H1 (cell line): Measurements from ENCODE around the gene PYGB. TPM values are rescaled to one million over a fixed set of nuclear protein-coding genes. Genes with fewer than 3 reads are reported as not detected.

Source experiments
- CTCF ChIA-PET: fragments of 300-600 bp; sonication (Branson Sonifier 250); formaldehyde crosslinking; loops from one replicate; lab custom pipeline; 2021; ENCODE audit not compliant: partially characterized antibody; lab: Charles Lee
- POLR2A ChIA-PET: fragments of 300-600 bp; sonication (Branson Sonifier 250); formaldehyde crosslinking; loops from one replicate; lab custom pipeline; 2021; ENCODE audit warnings: inconsistent platforms; ENCODE audit not compliant: partially characterized antibody; lab: Charles Lee
- DNase-seq, 2 experiments: peaks; one replicate each; pipeline versions ENCODE4 v3.0.0 to v3.0.0-alpha.2; 2010 to 2022; ENCODE audit warnings: low spot score in 2 of 2, low read depth in 1 of 2, mixed read lengths in 1 of 2
- FAIRE-seq: peaks from 2 replicates; lab custom pipeline; 2011; peaks lifted over from hg19 to GRCh38; lab: Jason Lieb, UNC
- H2AFZ ChIP-seq: 2 replicates; pipeline ENCODE4 v1.8.1; 2012; ENCODE audit warnings: low read length, inconsistent platforms
- H2AK5ac ChIP-seq: 2 replicates; pipeline ENCODE4 v1.6.1; 2013; ENCODE audit warnings: low read depth, low read length
- H2BK120ac ChIP-seq: replicated peaks from 2 replicates; pipeline ENCODE3; 2013; ENCODE audit warnings: low read depth, low read length, inconsistent platforms
- H2BK12ac ChIP-seq: 2 replicates; pipeline ENCODE4 v1.6.1; 2013; ENCODE audit warnings: low read depth, low read length
- H2BK15ac ChIP-seq: 2 replicates; pipeline ENCODE4 v1.6.1; 2013; ENCODE audit warnings: low read length
- H2BK20ac ChIP-seq: 2 replicates; pipeline ENCODE4 v1.6.1; 2013; ENCODE audit warnings: low read length
- H2BK5ac ChIP-seq: 2 replicates; pipeline ENCODE4 v1.6.1; 2013; ENCODE audit warnings: low read depth, low read length
- H3K14ac ChIP-seq: 2 replicates; pipeline ENCODE4 v1.6.1; 2013; ENCODE audit warnings: inconsistent platforms; ENCODE audit not compliant: insufficient read length
- H3K18ac ChIP-seq: 2 replicates; pipeline ENCODE4 v1.6.1; 2013; ENCODE audit warnings: low read length; ENCODE audit errors: extremely low read depth
- H3K23ac ChIP-seq: 2 replicates; pipeline ENCODE4 v1.6.1; 2013; ENCODE audit warnings: inconsistent platforms; ENCODE audit not compliant: insufficient read length
- H3K23me2 ChIP-seq: 2 replicates; pipeline ENCODE4 v1.6.1; 2013; ENCODE audit warnings: low read depth, low read length
- H3K27ac ChIP-seq: 2 replicates; pipeline ENCODE4 v1.6.1; 2011; ENCODE audit warnings: low read depth, low read length, inconsistent platforms
- H3K27me3 ChIP-seq, 4 experiments: replicated peaks in 1 of 4; 1 replicate in 1 of 4; 2 replicates in 3 of 4; pipeline versions ENCODE4 v1.6.1 to v1.8.1; 2011 to 2013; ENCODE audit warnings: low read length in 3 of 4, mild to moderate bottlenecking in 3 of 4, inconsistent platforms in 2 of 4, mixed read lengths in 2 of 4, moderate library complexity in 1 of 4; ENCODE audit not compliant: control insufficient read depth in 3 of 4, insufficient read depth in 3 of 4; ENCODE audit errors: extremely low read depth in 1 of 4
- H3K36me3 ChIP-seq, 4 experiments: 2 replicates each; pipeline versions ENCODE4 v1.6.1 to v1.8.1; 2011 to 2013; ENCODE audit warnings: mild to moderate bottlenecking in 4 of 4, low read length in 3 of 4, moderate library complexity in 2 of 4, control low read depth in 1 of 4, inconsistent platforms in 1 of 4; ENCODE audit not compliant: insufficient read depth in 4 of 4, control insufficient read depth in 2 of 4
- H3K4ac ChIP-seq: replicated peaks from 2 replicates; pipeline ENCODE3; 2013; ENCODE audit warnings: low read length, low read depth, mixed read lengths, inconsistent platforms; ENCODE audit not compliant: insufficient read length
- H3K4me1 ChIP-seq, 4 experiments: replicated peaks in 1 of 4; 1 replicate in 1 of 4; 2 replicates in 3 of 4; pipeline versions ENCODE4 v1.6.1 to v1.8.1; 2011 to 2013; ENCODE audit warnings: low read length in 3 of 4, inconsistent platforms in 2 of 4, mixed read lengths in 1 of 4; ENCODE audit not compliant: insufficient read depth in 4 of 4, control insufficient read depth in 3 of 4
- H3K4me2 ChIP-seq, 2 experiments: 2 replicates each; pipeline versions ENCODE4 v1.6.1 to v1.8.1; 2011 to 2013; ENCODE audit warnings: low read depth in 2 of 2, low read length in 2 of 2, control low read depth in 1 of 2, inconsistent platforms in 1 of 2, mild to moderate bottlenecking in 1 of 2; ENCODE audit not compliant: insufficient read depth in 1 of 2
- H3K4me3 ChIP-seq, 4 experiments: fragments of 200-600, 300-600 bp in 1 of 4; sonication (generic), shearing (Covaris generic), sonication (Bioruptor Twin) in 1 of 4; 2 replicates each; pipeline versions ENCODE4 v1.5.1 to v1.8.1; 2011 to 2016; ENCODE audit warnings: low read length in 4 of 4, low read depth in 3 of 4, control low read depth in 2 of 4, inconsistent platforms in 2 of 4, mild to moderate bottlenecking in 2 of 4, mixed read lengths in 1 of 4, moderate library complexity in 1 of 4; ENCODE audit not compliant: insufficient read depth in 2 of 4; ENCODE audit errors: extremely low read depth in 1 of 4
- H3K56ac ChIP-seq: replicated peaks from 2 replicates; pipeline ENCODE3; 2013; ENCODE audit warnings: low read depth, mild to moderate bottlenecking, mixed read lengths, low read length, inconsistent platforms; ENCODE audit not compliant: insufficient read length
- H3K79me1 ChIP-seq: 2 replicates; pipeline ENCODE4 v1.6.1; 2013; ENCODE audit warnings: low read depth, low read length, control low read depth
- H3K79me2 ChIP-seq, 2 experiments: 2 replicates each; pipeline versions ENCODE4 v1.6.1 to v1.8.1; 2012 to 2013; ENCODE audit warnings: low read length in 2 of 2, mild to moderate bottlenecking in 2 of 2, inconsistent platforms in 1 of 2; ENCODE audit not compliant: insufficient read depth in 2 of 2, control insufficient read depth in 1 of 2
- H3K9ac ChIP-seq, 4 experiments: replicated peaks in 1 of 4; 1 replicate in 1 of 4; 2 replicates in 3 of 4; pipeline versions ENCODE4 v1.6.1 to v1.8.1; 2011 to 2013; ENCODE audit warnings: low read depth in 3 of 4, low read length in 3 of 4, control low read depth in 2 of 4, mild to moderate bottlenecking in 2 of 4, moderate library complexity in 2 of 4, inconsistent platforms in 1 of 4; ENCODE audit errors: extremely low read depth in 1 of 4
- H3K9me3 ChIP-seq, 2 experiments: 2 replicates each; pipeline versions ENCODE4 v1.6.1 to v1.8.1; 2012 to 2013; ENCODE audit warnings: mild to moderate bottlenecking in 2 of 2, moderate library complexity in 2 of 2, control low read depth in 1 of 2, inconsistent platforms in 1 of 2, low read depth in 1 of 2, low read length in 1 of 2, mixed read lengths in 1 of 2; ENCODE audit not compliant: insufficient read depth in 2 of 2
- H4K20me1 ChIP-seq, 2 experiments: replicated peaks in 1 of 2; 2 replicates each; pipeline versions ENCODE3 to v1.8.1; 2011 to 2013; ENCODE audit warnings: inconsistent platforms in 2 of 2, low read length in 2 of 2, mild to moderate bottlenecking in 1 of 2; ENCODE audit not compliant: insufficient read depth in 2 of 2, control insufficient read depth in 1 of 2
- H4K5ac ChIP-seq: 2 replicates; pipeline ENCODE4 v1.6.1; 2013; ENCODE audit warnings: low read length, low read depth, mixed read lengths, inconsistent platforms; ENCODE audit not compliant: insufficient read length
- H4K8ac ChIP-seq: 2 replicates; pipeline ENCODE4 v1.8.0; 2013; ENCODE audit warnings: mild to moderate bottlenecking, moderate library complexity, low read length, inconsistent platforms; ENCODE audit not compliant: insufficient read depth; ENCODE audit errors: extremely low read depth
- H4K91ac ChIP-seq: replicated peaks from 2 replicates; pipeline ENCODE3; 2013; ENCODE audit warnings: low read length, mixed read lengths, inconsistent platforms; ENCODE audit not compliant: insufficient read length
- ASH2L ChIP-seq: fragments of 200-600, 300-600 bp; sonication (generic); IDR thresholded peaks from one replicate; pipeline ENCODE4 v1.7.1; 2017; ENCODE audit warnings: low read length
- ATF2 ChIP-seq: IDR thresholded peaks from 2 replicates; pipeline ENCODE4 v1.6.1; 2012; ENCODE audit warnings: low read length, inconsistent platforms
- CREB1 ChIP-seq: IDR thresholded peaks from 2 replicates; pipeline ENCODE4 v1.6.1; 2012; ENCODE audit warnings: inconsistent platforms
- FOSL1 ChIP-seq: IDR thresholded peaks from 2 replicates; pipeline ENCODE4 v1.6.1; 2011; ENCODE audit warnings: mild to moderate bottlenecking, low read depth, low read length, moderate library complexity; ENCODE audit not compliant: insufficient read depth
- KDM5A ChIP-seq: fragments of 200-600 bp; IDR thresholded peaks from 2 replicates; pipeline ENCODE4 v1.7.1; 2012; ENCODE audit warnings: mild to moderate bottlenecking, low read length, inconsistent platforms, mixed read lengths
- NANOG ChIP-seq: IDR thresholded peaks from 2 replicates; pipeline ENCODE4 v1.6.1; 2011; ENCODE audit warnings: low read length, low read depth, mild to moderate bottlenecking, inconsistent platforms; ENCODE audit not compliant: insufficient read depth, poor library complexity, severe bottlenecking
- RAD21 ChIP-seq, 2 experiments: IDR thresholded peaks in 1 of 2; conservative IDR thresholded peaks in 1 of 2; 2 replicates each; pipeline ENCODE4 v1.6.1; 2011; ENCODE audit warnings: low read depth in 2 of 2, low read length in 2 of 2, improper control_type of control experiment in 1 of 2, inconsistent platforms in 1 of 2, mild to moderate bottlenecking in 1 of 2, moderate library complexity in 1 of 2
- RFX5 ChIP-seq: IDR thresholded peaks from 2 replicates; pipeline ENCODE4 v1.6.1; 2011; ENCODE audit warnings: low read depth, low read length, improper control_type of control experiment, borderline replicate concordance
- RNF2 ChIP-seq: fragments of 200-900, 300-1000 bp; sonication (generic); IDR thresholded peaks from 2 replicates; pipeline ENCODE4 v1.7.1; 2016; ENCODE audit warnings: borderline replicate concordance, low read depth, mild to moderate bottlenecking, antibody characterized with exemption, low read length; ENCODE audit not compliant: poor library complexity, severe bottlenecking; ENCODE audit errors: missing control alignments
- SP4 ChIP-seq: IDR thresholded peaks from 2 replicates; pipeline ENCODE4 v1.6.1; 2012; ENCODE audit warnings: low read length, inconsistent platforms
- TCF12 ChIP-seq: IDR thresholded peaks from 2 replicates; pipeline ENCODE4 v1.6.1; 2011; ENCODE audit warnings: low read depth, mild to moderate bottlenecking, low read length
- ZNF274 ChIP-seq: IDR thresholded peaks from 2 replicates; pipeline ENCODE4 v1.7.0; 2012; ENCODE audit warnings: low read length, borderline replicate concordance; ENCODE audit errors: extremely low read depth
- WGBS, 2 experiments: shearing (Covaris generic) in 1 of 2; methylation state at CpG; one replicate each; pipeline versions ENCODE4 v1.1.6 to v1.1.7; 2013 to 2015; ENCODE audit warnings: low lambda C conversion rate in 2 of 2, mixed read lengths in 2 of 2, inconsistent platforms in 1 of 2, low coverage in 1 of 2, missing lambda C conversion rate in 1 of 2; ENCODE audit not compliant: insufficient replicate concordance in 2 of 2, insufficient coverage in 1 of 2, insufficient read length in 1 of 2; ENCODE audit errors: extremely low coverage in 1 of 2, missing lambda C conversion rate in 1 of 2; 5-methylcytosine and 5-hydroxymethylcytosine counted together
- polyA plus RNA-seq, 7 experiments: library from polyadenylated mRNA; depleted of rRNA in 3 of 7; stranded (reverse) in 5 of 7; unstranded in 2 of 7; fragments of >200 nt in 5 of 7; fragments of 200-250 nt in 2 of 7; gene quantifications; 1 replicate in 5 of 7; 2 replicates in 1 of 7; 4 replicates in 1 of 7; pipeline versions ENCODE4 v1.2.1 to v1.2.3, GENCODE V29; 2011 to 2013; ENCODE audit warnings: missing spikeins in 2 of 7, mixed read lengths in 2 of 7
- total RNA-seq: library from RNA; stranded (reverse); fragmentation: NEBNext Ultra II Directional; extraction: Animal tissue kit (Norgen Biotek cat#: 25700); gene quantifications from 2 replicates; pipeline ENCODE4 v1.2.1, GENCODE V29; 2021

Gene PYGB
- total and polyA plus RNA-seq, 2 of the 8 experiments (the other 6 are each of a cell fraction or from before 2014, with no cell fraction given) = 26.6 to 56.0 TPM

DNA sequence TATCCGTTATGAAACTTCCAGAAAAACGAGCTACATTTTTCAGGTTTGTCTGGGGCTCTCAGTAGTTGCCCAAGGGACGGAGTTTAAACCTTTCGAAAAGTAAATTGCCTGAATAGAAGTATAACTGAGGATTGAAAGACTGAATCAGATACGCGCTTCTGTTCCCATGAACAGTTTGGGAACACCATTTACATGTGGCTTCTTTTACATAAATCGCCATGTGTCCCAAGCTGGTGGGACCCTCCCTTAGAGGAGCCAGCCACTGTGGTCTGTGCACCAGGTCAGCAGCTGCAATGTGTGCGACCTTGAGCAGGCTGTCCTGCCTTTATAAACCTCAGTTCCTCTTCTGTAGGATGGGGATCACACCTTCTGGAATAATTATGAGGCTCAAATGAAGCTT lies 41.3 kb upstream of the PYGB start:
- peaks cover 0 to 2% of the 10 kb centered on the region in 2 experiments for H4K20me1 ChIP-seq
- no peak for FAIRE-seq
- no peak for TF ChIP-seq TCF12
- no peak for TF ChIP-seq RFX5
- no peak for TF ChIP-seq ZNF274
- TF ChIP-seq NANOG = no peak
- no peak for TF ChIP-seq SP4
- TF ChIP-seq ATF2 = no peak
- TF ChIP-seq RNF2 = no peak
- TF ChIP-seq RAD21 (IDR thresholded peaks at IDR 0.05 in 1 of 2, conservative IDR thresholded peaks at IDR 0.05 in 1 of 2; ENCODE audit: low read depth in 2 of 2, low read length in 2 of 2) = no peak
- no peak for TF ChIP-seq CREB1
- TF ChIP-seq FOSL1 = no peak
- TF ChIP-seq KDM5A = no peak
- no peak for TF ChIP-seq ASH2L

More for the DNA sequence above, 41.3 kb upstream of the PYGB start:
- Histone ChIP-seq H3K79me1 (peaks cover 11% of the 10 kb centered on the region), H3K23me2 (0 out of 2 replicates have a peak, but pooled peaks cover 2% of the 10 kb centered on the region), H4K91ac (no peak overlapping the region), H3K4me1 (peaks cover 7 to 13% (median 11%) of the 10 kb centered on the region in 4 experiments), H3K56ac (no peak overlapping the region), H2BK12ac (no peak overlapping the region), H3K27me3 (no peaks in the 10 kb centered on the region), H2AFZ (no peak overlapping the region), H2BK15ac (no peak overlapping the region), H3K4me3 (no peak overlapping the region), H3K4ac (no peak overlapping the region), H3K14ac (no peak overlapping the region), H3K9ac (no peak overlapping the region), H4K5ac (no peak overlapping the region), H3K9me3 (no peaks in the 10 kb centered on the region), H2BK5ac (no peak overlapping the region), H3K36me3 (no peaks in the 10 kb centered on the region; a peak in 1 of 8 replicates), H3K18ac (no peak overlapping the region), H3K23ac (no peak overlapping the region), H3K4me2 (no peak overlapping the region), H2BK20ac (no peak overlapping the region), H3K27ac (no peak overlapping the region), H4K8ac (no peak overlapping the region), H2AK5ac (no peak overlapping the region), H3K79me2 (peaks cover 0 to 6% of the 10 kb centered on the region in 2 experiments; a peak in 2 of 4 replicates), H2BK120ac (no peak overlapping the region)
- no peak for DNase-seq
- WGBS, 2 experiments = 92% methylated on average over 8 of the region's 8 CpGs; no CpG with 5 or more reads in 1 of the 2 experiments
- ChIA-PET POLR2A (no interaction called here), CTCF (interaction anchor here (1.0 kb wide), 1 partner anchor 13 kb away, joined by 3 read pairs; no protein-coding TSS in a partner anchor)
